HG03457 (cell line): ENCODE measurements around the gene CAVIN3.

Experiments
- ATAC-seq: cut with Tn5 transposase; IDR thresholded peaks from one replicate; pipeline ENCODE4 v1.9.1; 2021; ENCODE audit warnings: moderate number of reproducible peaks; ENCODE audit not compliant: unreplicated experiment

Gene CAVIN3

DNA sequence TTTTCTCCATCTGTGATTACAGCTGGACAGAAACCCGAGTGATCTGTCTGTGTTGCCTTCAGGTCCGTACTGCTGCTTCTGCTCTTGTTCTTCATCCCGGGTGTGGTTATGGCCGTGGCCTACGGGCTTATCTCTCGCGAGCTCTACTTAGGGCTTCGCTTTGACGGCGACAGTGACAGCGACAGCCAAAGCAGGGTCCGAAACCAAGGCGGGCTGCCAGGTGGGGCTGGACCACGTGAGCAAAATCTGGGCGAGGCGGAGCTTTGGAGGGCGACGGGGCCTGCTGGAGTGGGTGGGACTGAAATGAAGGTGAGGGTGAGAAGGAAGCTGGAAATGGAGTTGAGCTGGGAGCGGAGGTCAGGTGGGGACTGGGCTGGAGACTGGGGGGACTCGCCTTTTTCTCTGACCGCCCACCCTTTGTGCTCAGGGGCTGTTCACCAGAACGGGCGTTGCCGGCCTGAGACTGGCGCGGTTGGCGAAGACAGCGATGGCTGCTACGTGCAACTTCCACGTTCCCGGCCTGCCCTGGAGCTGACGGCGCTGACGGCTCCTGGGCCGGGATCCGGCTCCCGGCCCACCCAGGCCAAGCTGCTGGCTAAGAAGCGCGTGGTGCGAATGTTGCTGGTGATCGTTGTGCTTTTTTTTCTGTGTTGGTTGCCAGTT is 49.6 kb downstream of the CAVIN3 start:
- no peak for ATAC-seq

DNA sequence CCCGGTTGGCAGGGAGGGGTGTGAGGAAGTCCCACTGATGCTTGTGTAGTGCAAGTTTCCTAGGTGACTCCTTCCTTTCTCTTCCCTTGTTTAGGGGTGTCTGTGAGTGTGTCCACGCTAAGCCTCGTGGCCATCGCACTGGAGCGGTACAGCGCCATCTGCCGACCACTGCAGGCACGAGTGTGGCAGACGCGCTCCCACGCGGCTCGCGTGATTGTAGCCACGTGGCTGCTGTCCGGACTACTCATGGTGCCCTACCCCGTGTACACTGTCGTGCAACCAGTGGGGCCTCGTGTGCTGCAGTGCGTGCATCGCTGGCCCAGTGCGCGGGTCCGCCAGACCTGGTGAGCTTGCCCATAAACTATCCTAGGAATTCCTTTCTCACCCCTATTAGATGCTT is 50.3 kb downstream of the CAVIN3 start:
- ATAC-seq: no peak
